Measurements from ENCODE around the gene KRT76. TPM values are rescaled to one million over a fixed set of nuclear protein-coding genes. Genes with fewer than 3 reads are reported as not detected.

The KRT76 gene
- total RNA-seq = not detected

- intact Hi-C loops (cut with DNase I) = no loop called here
- no peaks in the 10 kb centered on the region for H3K27me3 ChIP-seq
Observed at GRCh38 chr12:52776913-52777395, at the start of gene KRT76. TSS of gene KRT76 (minus strand) at chr12:52777345. CDS start at chr12:52777291, 54 bp downstream.

GRCh38 chr12:52825961-52826360 is 48.8 kb upstream of the KRT76 start:
- no peaks in the 10 kb centered on the region for H3K4me1 ChIP-seq
- no peaks in the 10 kb centered on the region for H3K36me3 ChIP-seq
- intact Hi-C loops (cut with DNase I) = no loop called here
- DNase-seq (ENCODE audit: extremely low spot score in 2 of 2) = no peak
- no peaks in the 10 kb centered on the region for H3K27me3 ChIP-seq
- no peak overlapping the region for H3K27ac ChIP-seq
- no peak overlapping the region for H3K4me3 ChIP-seq
- TF ChIP-seq POLR2AphosphoS5 (IDR thresholded peaks at IDR 0.05; ENCODE audit: insufficient read depth in 1 of 2, low read depth in 1 of 2) = no peak
- no peak for TF ChIP-seq CTCF (IDR thresholded peaks at IDR 0.05)
- TF ChIP-seq POLR2A (IDR thresholded peaks at IDR 0.05) = no peak
- H3K9me3 ChIP-seq = no peaks in the 10 kb centered on the region

More at GRCh38 chr12:52776913-52777395, at the start of gene KRT76:
- Histone ChIP-seq H3K9me3 (no peaks in the 10 kb centered on the region), H3K4me3 (no peak within 1 kb of the TSS), H3K36me3 (no peaks in the 10 kb centered on the region), H3K4me1 (no peaks in the 10 kb centered on the region), H3K27ac (no peak within 1 kb of the TSS)
- no peak for DNase-seq (ENCODE audit: extremely low spot score in 2 of 2)
- TF ChIP-seq POLR2AphosphoS5 (IDR thresholded peaks at IDR 0.05; ENCODE audit: insufficient read depth in 1 of 2, low read depth in 1 of 2) = no peak
- no peak for TF ChIP-seq POLR2A (IDR thresholded peaks at IDR 0.05)
- TF ChIP-seq CTCF (IDR thresholded peaks at IDR 0.05) = no peak

- Histone ChIP-seq H3K27ac (no peak overlapping the region), H3K4me1 (no peaks in the 10 kb centered on the region), H3K27me3 (no peaks in the 10 kb centered on the region), H3K9me3 (no peaks in the 10 kb centered on the region), H3K36me3 (no peaks in the 10 kb centered on the region), H3K4me3 (no peak overlapping the region)
- no peak for DNase-seq (ENCODE audit: extremely low spot score in 2 of 2)
- TF ChIP-seq POLR2A (IDR thresholded peaks at IDR 0.05) (no peak), CTCF (IDR thresholded peaks at IDR 0.05) (no peak), POLR2AphosphoS5 (IDR thresholded peaks at IDR 0.05; ENCODE audit: insufficient read depth in 1 of 2, low read depth in 1 of 2) (no peak)
- intact Hi-C loops (cut with DNase I) = no loop called here
Observed at GRCh38 chr12:52824741-52825410, 47.7 kb upstream of the KRT76 start.

DNA sequence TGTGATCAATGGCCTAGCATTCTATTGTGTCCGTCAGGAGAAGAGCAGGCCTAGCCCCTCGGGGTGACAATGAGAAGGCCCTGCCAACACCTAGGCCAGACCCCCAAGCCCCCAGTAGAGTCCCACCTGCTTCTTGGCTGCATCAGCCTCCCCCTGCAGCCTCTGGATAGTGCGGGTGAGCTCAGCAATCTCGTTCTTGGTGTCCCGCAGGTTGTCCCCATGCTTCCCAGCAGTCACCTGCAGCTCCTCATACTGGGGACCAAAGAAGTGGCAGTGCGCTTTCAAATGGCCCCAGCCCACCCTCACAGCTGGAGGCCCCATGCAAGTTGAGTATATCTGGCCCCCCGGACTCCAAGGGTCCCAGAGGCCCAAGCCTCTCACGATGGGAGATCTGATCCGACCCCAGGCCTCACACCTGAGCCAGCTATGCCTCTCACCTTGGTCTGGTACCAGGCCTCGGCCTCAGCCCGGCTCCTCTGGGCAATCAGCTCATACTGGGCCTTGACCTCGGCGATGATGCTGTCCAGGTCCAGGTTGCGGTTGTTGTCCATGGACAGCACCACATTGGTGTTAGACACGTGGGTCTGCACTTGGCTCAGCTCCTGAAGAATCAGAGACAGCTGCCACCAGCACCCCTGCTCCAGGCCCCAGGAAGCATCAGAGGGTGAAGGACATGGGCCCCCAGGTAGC is 46.8 kb upstream of the KRT76 start:
- TF ChIP-seq POLR2AphosphoS5 (IDR thresholded peaks at IDR 0.05; ENCODE audit: insufficient read depth in 1 of 2, low read depth in 1 of 2) = no peak
- no peak for TF ChIP-seq POLR2A (IDR thresholded peaks at IDR 0.05)
- TF ChIP-seq CTCF (IDR thresholded peaks at IDR 0.05) = no peak

More for the DNA sequence above, 46.8 kb upstream of the KRT76 start:
- H3K4me1 ChIP-seq = no peaks in the 10 kb centered on the region
- no peaks in the 10 kb centered on the region for H3K9me3 ChIP-seq
- H3K27me3 ChIP-seq = no peaks in the 10 kb centered on the region
- H3K4me3 ChIP-seq = no peak overlapping the region
- no peak for DNase-seq (ENCODE audit: extremely low spot score in 2 of 2)
- H3K36me3 ChIP-seq = no peaks in the 10 kb centered on the region
- no peak overlapping the region for H3K27ac ChIP-seq
- intact Hi-C loops (cut with DNase I) = no loop called here
